ENCODE data around the gene ARHGAP45.
A peak's percentile ranks its signal among the peaks of the same experiment; 100 is the strongest.

The ARHGAP45 gene

GRCh38 chr19:1038978-1039645, 27.9 kb upstream of the ARHGAP45 start:
- no peak for DNase-seq (ENCODE audit: low read depth)

- DNase-seq (ENCODE audit: low read depth): peak; percentile 99
Measured at GRCh38 chr19:1039646-1040475, 27.1 kb upstream of the ARHGAP45 start, which contains the start of gene ABCA7. Gene ABCA7 (plus strand): TSS chr19:1040107. CDS start chr19:1041362, 1,255 bp downstream.

- peak; percentile 85 for DNase-seq (ENCODE audit: low read depth)
Measured at GRCh38 chr19:1040476-1041271, 26.3 kb upstream of the ARHGAP45 start.

- no peak for DNase-seq (ENCODE audit: low read depth)
Measured at GRCh38 chr19:1041272-1041834, 25.6 kb upstream of the ARHGAP45 start.

- no peak for DNase-seq (ENCODE audit: low read depth)
Measured at GRCh38 chr19:1041835-1042685, 24.9 kb upstream of the ARHGAP45 start.

GRCh38 chr19:1042689-1043511, 24.1 kb upstream of the ARHGAP45 start:
- DNase-seq (ENCODE audit: low read depth): no peak

GRCh38 chr19:1045247-1045603, 21.7 kb upstream of the ARHGAP45 start:
- DNase-seq (ENCODE audit: low read depth): peak; percentile 53

GRCh38 chr19:1046117-1046626, 20.8 kb upstream of the ARHGAP45 start:
- no peak for DNase-seq (ENCODE audit: low read depth)

GRCh38 chr19:1046836-1047695, 19.9 kb upstream of the ARHGAP45 start:
- DNase-seq (ENCODE audit: low read depth): no peak

GRCh38 chr19:1047696-1048147, 19.2 kb upstream of the ARHGAP45 start:
- DNase-seq (ENCODE audit: low read depth): no peak

GRCh38 chr19:1049106-1049505, 17.9 kb upstream of the ARHGAP45 start:
- DNase-seq (ENCODE audit: low read depth): no peak

GRCh38 chr19:1049800-1050199, 17.2 kb upstream of the ARHGAP45 start:
- DNase-seq (ENCODE audit: low read depth): no peak

- no peak for DNase-seq (ENCODE audit: low read depth)
Measured at GRCh38 chr19:1050989-1051788, 15.8 kb upstream of the ARHGAP45 start.

GRCh38 chr19:1051791-1052190, 15.2 kb upstream of the ARHGAP45 start:
- no peak for DNase-seq (ENCODE audit: low read depth)

- no peak for DNase-seq (ENCODE audit: low read depth)
Measured at GRCh38 chr19:1052349-1052975, 14.5 kb upstream of the ARHGAP45 start.

- DNase-seq (ENCODE audit: low read depth): no peak
Measured at GRCh38 chr19:1053176-1054101, 13.5 kb upstream of the ARHGAP45 start.

All from stimulated activated CD8-positive, alpha-beta memory T cell treated with anti-CD3 and anti-CD28 coated beads, Interleukin-4, amount 100 ng/mL, for 24 hours (primary cell).